HG03571 (cell line): ENCODE data around the gene FOXN3.

Experiments used
- ATAC-seq: cut with Tn5 transposase; IDR thresholded peaks from one replicate; pipeline ENCODE4 v1.9.1; 2021; ENCODE audit not compliant: unreplicated experiment

FOXN3 gene

DNA sequence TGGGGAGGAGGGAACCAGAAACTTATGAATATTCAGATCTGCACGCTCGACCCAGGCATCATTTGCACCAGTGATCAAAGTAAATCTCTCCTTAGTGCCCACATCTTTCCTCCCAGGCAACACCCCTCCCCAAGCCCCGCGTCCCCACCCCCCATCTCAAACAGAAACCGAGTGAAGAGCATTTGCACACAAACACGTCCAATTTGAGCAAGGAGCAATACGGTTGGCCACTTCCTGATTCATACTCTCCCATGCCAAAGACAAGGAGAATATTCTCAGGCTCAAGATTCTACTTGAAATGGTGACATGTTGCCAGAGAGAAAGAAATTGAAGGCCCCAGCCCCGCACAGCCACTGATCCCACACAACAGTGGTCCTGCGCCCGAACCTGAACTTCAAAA, 7.1 kb downstream of the FOXN3 start:
- no peak for ATAC-seq

GRCh38 chr14:89408907-89409700, 7.9 kb downstream of the FOXN3 start:
- ATAC-seq: no peak

GRCh38 chr14:89407856-89408255, 9.2 kb downstream of the FOXN3 start:
- ATAC-seq: no peak

DNA sequence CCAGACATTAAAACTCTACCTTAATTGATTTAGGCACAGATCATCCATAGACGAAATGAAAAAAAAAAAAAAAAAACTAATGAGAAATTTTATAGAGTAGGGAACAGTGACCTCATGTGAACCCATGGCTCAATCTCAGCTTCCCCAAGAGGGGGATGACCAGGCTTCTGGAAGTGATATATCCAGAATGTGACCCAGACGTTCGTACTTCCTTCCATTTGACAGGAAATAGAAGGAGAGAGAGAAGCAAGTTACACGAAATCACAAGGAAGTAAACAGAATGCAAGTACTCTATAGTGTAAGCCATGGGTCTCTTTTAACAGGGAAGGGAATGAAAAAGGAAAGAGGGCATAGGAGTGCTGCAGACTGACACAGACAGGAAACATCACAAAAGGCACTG, 10.1 kb downstream of the FOXN3 start:
- no peak for ATAC-seq

DNA sequence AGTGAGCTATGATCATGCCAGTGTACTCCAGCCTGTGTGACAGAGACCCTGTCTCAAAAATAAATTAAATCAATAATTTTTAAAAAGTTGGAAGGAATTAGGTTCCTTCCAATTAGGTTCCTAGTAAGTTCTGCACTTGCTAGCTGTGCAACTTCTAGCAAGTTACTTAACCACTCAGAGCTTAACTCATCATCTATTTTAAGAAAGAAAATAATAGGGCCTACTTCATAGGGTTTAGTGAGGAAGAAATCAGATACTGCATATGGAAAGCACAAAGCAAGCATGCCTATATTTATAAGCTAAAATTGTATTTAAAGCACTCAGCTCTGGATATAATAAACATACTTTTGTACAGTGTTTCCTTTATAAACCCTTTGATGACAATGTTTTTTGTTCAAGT, 10.7 kb downstream of the FOXN3 start:
- no peak for ATAC-seq

GRCh38 chr14:89405712-89406111, 11.3 kb downstream of the FOXN3 start:
- no peak for ATAC-seq

DNA sequence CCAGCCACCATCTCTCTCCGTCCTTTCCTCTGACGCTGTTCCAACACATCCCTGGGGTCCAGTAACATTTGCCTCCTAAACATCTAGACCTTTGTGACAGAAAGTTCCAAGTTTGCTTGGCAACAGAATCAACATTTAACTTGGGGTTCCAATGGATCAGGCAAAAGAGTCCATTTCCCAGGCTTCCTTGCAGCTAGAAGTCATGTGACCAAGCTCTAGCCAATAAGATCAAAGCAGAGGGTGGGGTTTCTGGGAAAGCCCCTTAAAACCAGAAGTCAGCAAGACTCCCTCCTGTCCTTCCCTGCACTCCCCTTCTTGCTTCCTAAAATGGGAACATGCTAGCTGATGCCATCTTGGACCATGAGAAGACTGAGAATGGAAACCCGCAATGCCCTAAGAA, 14.7 kb downstream of the FOXN3 start:
- ATAC-seq: no peak

GRCh38 chr14:89401761-89402160, 15.3 kb downstream of the FOXN3 start:
- no peak for ATAC-seq

DNA sequence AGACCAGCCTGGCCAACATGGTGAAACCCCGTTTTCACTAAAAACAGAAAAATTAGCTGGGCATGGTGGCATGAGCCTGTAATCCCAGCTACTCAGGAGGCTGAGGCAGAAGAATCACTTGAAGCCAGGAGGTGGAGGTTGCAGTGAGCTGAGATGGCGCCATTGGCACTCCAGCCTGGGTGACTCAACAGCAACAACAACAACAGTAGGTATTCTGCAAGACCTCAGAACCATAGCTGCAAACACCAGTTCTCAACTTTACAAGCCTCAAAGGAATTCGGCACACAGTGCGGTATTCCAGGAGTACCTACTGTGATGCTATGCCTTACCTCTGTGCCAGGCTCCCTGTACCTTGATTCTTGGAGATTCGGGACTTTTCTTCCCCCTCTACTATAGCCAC, 15.8 kb downstream of the FOXN3 start:
- ATAC-seq: no peak

GRCh38 chr14:89400529-89400928, 16.5 kb downstream of the FOXN3 start:
- ATAC-seq: no peak

GRCh38 chr14:89399594-89400068, 17.4 kb downstream of the FOXN3 start:
- ATAC-seq: no peak

DNA sequence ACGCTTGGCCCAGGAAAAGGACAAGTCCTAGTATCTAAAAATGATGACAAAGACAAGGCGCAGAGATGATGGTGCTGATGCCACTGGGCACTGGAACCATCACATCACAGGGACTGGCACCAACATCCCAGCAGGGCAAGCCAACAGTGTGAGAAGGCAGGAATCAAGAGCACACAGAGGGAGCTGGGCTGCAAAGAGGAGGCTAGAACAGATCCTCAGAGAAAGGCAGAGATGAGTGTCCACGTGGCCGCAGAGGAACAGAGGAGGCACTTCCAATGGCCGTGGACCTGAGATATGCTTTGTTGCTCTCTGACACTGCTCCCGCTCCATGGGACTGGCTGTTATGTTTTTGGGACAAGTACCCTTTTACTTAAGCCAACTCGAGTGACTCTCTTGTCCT, 17.9 kb downstream of the FOXN3 start:
- ATAC-seq: no peak

GRCh38 chr14:89397569-89398230, 19.3 kb downstream of the FOXN3 start:
- no peak for ATAC-seq

DNA sequence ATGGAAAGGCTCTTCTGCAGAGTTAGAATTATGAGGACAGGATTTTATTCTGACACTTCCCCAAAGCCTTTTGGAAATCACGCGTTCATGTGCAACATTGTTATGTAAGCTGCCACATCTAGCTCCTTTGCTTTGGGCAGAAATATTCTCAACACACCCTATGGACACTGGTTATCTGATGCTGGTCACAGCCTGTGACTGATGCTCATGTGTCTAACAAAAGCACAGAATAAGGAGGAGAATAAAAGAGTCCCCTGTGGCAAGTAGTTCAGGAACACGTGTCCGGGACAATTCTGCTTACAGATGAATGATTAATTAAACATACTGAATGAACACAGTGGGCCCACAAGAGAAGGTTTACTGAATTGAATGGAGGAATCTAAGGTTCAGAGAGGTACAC, 22.1 kb downstream of the FOXN3 start:
- ATAC-seq: no peak

DNA sequence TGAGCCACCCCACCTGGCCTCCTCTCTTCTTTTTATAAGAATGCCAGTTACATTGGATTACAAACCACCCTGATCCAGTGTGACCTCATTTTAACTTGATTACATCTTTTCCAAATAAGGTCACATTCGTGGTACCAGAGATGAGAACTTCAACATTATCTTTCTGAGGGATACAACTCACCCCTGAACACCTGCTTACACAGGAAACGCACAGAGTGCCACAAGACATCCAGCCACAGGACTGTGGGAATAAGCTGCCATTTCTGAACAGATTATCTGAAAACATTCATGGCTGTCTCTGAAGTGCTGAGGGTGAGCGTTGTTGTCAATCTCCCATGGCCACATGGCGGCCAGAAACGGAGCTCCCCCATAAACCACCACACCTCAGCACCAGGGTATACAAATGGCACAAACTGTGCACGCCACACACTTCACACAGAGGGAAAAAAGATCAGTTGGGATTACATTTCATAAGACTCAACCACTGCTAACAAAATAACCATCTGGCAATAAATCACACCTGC, 23.7 kb downstream of the FOXN3 start:
- ATAC-seq: no peak

- no peak for ATAC-seq
Measured at GRCh38 chr14:89392181-89392580, 24.9 kb downstream of the FOXN3 start.

- no peak for ATAC-seq
Measured at GRCh38 chr14:89391556-89391955, 25.5 kb downstream of the FOXN3 start.

DNA sequence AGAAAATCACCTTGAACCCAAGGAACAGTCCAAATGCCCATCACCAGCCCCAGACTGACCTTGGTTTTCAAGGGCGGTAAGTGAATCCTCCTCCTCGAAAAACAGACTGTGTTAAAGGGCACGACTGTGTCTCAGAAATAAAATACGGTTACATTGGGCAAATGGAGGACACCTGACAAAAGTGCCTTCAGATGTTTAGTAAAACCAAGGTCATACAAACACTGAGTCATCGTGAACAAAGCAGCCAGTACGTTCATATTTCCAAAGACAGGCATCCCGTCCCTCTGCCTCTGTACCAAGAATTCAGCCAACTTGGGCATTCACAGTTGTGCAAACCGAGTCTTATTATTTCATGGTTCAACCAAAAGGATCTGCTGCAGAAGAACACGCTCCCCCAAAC, 25.9 kb downstream of the FOXN3 start:
- no peak for ATAC-seq

- ATAC-seq: no peak
Measured at GRCh38 chr14:89388853-89389252, 28.2 kb downstream of the FOXN3 start.

DNA sequence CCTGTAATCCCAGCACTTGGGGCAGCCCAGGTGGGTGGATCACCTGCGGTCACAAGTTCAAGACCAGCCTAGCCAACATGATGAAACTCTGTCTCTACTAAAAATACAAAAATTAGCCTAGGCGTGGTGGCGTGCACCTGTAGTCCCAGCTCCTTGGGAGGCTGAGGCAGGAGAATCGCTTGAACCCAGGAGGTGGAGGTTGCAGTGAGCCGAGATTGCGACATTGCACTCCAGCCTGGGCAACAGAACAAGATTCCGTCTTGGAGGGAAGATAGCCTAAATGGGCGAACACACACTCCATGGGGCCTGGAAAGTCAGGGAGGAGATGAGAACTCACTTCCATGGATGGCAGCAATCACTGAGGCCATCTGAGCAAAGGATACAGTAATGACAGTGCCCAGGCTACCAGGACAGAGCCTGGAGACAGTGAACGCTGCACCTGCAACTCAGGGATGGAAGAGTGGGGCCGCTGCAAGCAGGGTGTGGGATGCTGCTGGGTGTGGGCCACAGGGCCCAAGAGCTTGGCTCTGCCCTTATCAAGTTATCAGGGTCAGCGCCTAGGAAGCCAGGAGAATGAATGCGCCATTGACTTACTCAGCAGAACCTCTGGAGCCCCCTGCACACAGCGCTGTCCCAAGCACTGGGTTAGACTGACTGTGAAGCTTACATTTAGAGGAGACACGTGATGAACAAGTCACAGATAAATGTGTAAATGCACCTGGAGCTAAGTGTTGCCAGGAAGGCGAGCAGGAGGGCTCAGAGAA, 28.9 kb downstream of the FOXN3 start:
- ATAC-seq: no peak

DNA sequence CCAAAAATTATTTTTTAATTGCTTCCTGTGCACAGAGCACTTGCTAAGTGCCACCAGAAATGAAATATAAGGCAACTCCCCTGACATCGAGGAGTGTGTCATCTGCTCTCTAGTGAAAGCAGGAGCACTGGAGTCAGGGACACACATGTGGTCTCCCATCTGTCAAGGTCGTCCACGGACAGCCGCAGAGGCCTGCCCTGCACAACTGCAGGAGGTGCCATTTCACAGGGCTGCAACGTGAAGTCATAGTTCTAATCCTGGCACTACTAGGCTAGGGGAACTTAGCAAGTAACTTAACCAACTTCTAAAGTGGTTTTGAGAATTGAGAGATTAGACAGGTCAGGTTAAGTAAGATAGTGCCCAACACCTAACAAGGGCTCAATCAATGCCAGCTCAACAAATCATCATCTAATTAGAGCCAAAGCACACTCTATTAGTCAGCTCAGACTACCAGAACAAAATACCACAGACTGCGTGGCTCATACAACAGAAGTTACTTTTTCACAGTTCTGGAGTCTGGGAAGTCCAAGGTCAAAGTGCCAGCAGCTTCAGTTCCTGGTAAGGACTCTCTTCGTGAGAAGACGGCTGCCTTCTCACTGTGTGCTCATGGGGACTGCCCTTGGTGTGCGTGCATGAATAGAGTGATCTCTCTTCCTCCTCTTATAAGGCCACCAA, 30.7 kb downstream of the FOXN3 start:
- ATAC-seq: no peak
